AG10803 (cell line): ENCODE measurements around the gene GALNT2.
A peak's percentile ranks its signal among the peaks of the same experiment; 100 is the strongest.

Experiments used
- DNase-seq: peaks from one replicate; pipeline ENCODE4 v3.0.0; 2010; ENCODE audit warnings: low read depth
- H3K4me3 ChIP-seq: 2 replicates; pipeline ENCODE4 v1.5.1; 2011; ENCODE audit warnings: mild to moderate bottlenecking, low read length, control low read depth
- CTCF ChIP-seq: conservative IDR thresholded peaks from 2 replicates; pipeline ENCODE4 v1.5.1; 2011; ENCODE audit warnings: mild to moderate bottlenecking, low read length, control low read depth, inconsistent platforms

GALNT2 gene

GRCh38 chr1:230189824-230190223 lies 122.8 kb downstream of the GALNT2 start:
- H3K4me3 ChIP-seq = no peak overlapping the region
- no peak for DNase-seq
- TF ChIP-seq CTCF = no peak

- H3K4me3 ChIP-seq = no peak overlapping the region
- peak; percentile 37 for DNase-seq
- no peak for TF ChIP-seq CTCF
Measured at GRCh38 chr1:230191079-230191804, 124.2 kb downstream of the GALNT2 start.

- no peak for TF ChIP-seq CTCF
- no peak for DNase-seq
- no peak overlapping the region for H3K4me3 ChIP-seq
Measured at GRCh38 chr1:230191855-230192254, 124.8 kb downstream of the GALNT2 start.

GRCh38 chr1:230194525-230194924 lies 127.5 kb downstream of the GALNT2 start:
- no peak for TF ChIP-seq CTCF
- H3K4me3 ChIP-seq = no peak overlapping the region
- DNase-seq = no peak

GRCh38 chr1:230195199-230195598 lies 128.2 kb downstream of the GALNT2 start:
- no peak for TF ChIP-seq CTCF
- H3K4me3 ChIP-seq = no peak overlapping the region

GRCh38 chr1:230196077-230196476 lies 129.0 kb downstream of the GALNT2 start:
- H3K4me3 ChIP-seq = no peak overlapping the region
- no peak for DNase-seq
- TF ChIP-seq CTCF = no peak

More at GRCh38 chr1:230195199-230195598, 128.2 kb downstream of the GALNT2 start:
- no peak for DNase-seq

- H3K4me3 ChIP-seq = no peak overlapping the region
- no peak for DNase-seq
- TF ChIP-seq CTCF = no peak
Measured at GRCh38 chr1:230197644-230198567, 130.9 kb downstream of the GALNT2 start.
